Panc1 (cell line): Measurements from ENCODE around the gene CATSPER4.

Experiments
- CTCF ChIP-seq: fragments of 450-650 bp; IDR thresholded peaks from 2 replicates; pipeline ENCODE4 v1.5.1; 2017; ENCODE audit warnings: mild to moderate bottlenecking
- REST ChIP-seq, 2 experiments: IDR thresholded peaks; 2 replicates each; pipeline ENCODE4 v1.6.1; 2011 to 2012; ENCODE audit warnings: low read depth in 2 of 2, control low read depth in 1 of 2, low read length in 1 of 2, mild to moderate bottlenecking in 1 of 2, moderate library complexity in 1 of 2; ENCODE audit not compliant: insufficient read depth in 1 of 2
- SIN3A ChIP-seq: IDR thresholded peaks from 2 replicates; pipeline ENCODE4 v1.6.1; 2012; ENCODE audit warnings: low read depth, mild to moderate bottlenecking, low read length, moderate library complexity, borderline replicate concordance; ENCODE audit not compliant: insufficient read depth
- TCF7L2 ChIP-seq: IDR thresholded peaks from 2 replicates; pipeline ENCODE4 v1.6.1; 2011; ENCODE audit warnings: mild to moderate bottlenecking, low read depth, low read length, inconsistent platforms

GRCh38 chr1:26221094-26221493 is 30.7 kb downstream of the CATSPER4 start:
- no peak for TF ChIP-seq CTCF
- no peak for TF ChIP-seq SIN3A
- no peak for TF ChIP-seq REST (IDR thresholded peaks at IDR 0.05; ENCODE audit: insufficient read depth in 1 of 2, low read depth in 2 of 2, low read length in 1 of 2)
- TF ChIP-seq TCF7L2, result no peak
